DMS 273 (cell line): Measurements from ENCODE around the gene TAF3.

Experiments
- DNase-seq: peaks from one replicate; lab custom pipeline; 2025; ENCODE audit not compliant: unreplicated experiment; lab: John Stamatoyannopoulos, UW

Gene TAF3

GRCh38 chr10:7928536-7928935 lies 110.2 kb downstream of the TAF3 start:
- DNase-seq = no peak

GRCh38 chr10:7932301-7933036 lies 114.2 kb downstream of the TAF3 start:
- DNase-seq = no peak

GRCh38 chr10:7933262-7933661 lies 115.0 kb downstream of the TAF3 start:
- DNase-seq = no peak

GRCh38 chr10:7933757-7934156 lies 115.5 kb downstream of the TAF3 start:
- no peak for DNase-seq

- DNase-seq = no peak
Measured at GRCh38 chr10:7937315-7937945, 119.1 kb downstream of the TAF3 start.

GRCh38 chr10:7941576-7941975 lies 123.3 kb downstream of the TAF3 start:
- no peak for DNase-seq

- no peak for DNase-seq
Measured at GRCh38 chr10:7942316-7942715, 124.0 kb downstream of the TAF3 start.

GRCh38 chr10:7942859-7943258 lies 124.6 kb downstream of the TAF3 start:
- no peak for DNase-seq

- peak; percentile 37 for DNase-seq
Measured at GRCh38 chr10:7944215-7944480, 125.8 kb downstream of the TAF3 start.

- DNase-seq = no peak
Measured at GRCh38 chr10:7944537-7944936, 126.2 kb downstream of the TAF3 start.

- no peak for DNase-seq
Measured at GRCh38 chr10:7945034-7945433, 126.7 kb downstream of the TAF3 start.

- DNase-seq = no peak
Measured at GRCh38 chr10:7945469-7946187, 127.3 kb downstream of the TAF3 start.

GRCh38 chr10:7948371-7949000 lies 130.2 kb downstream of the TAF3 start:
- DNase-seq = no peak

- DNase-seq = no peak
Measured at GRCh38 chr10:7950981-7951847, 132.9 kb downstream of the TAF3 start.

- DNase-seq = no peak
Measured at GRCh38 chr10:7952266-7952665, 134.0 kb downstream of the TAF3 start.

GRCh38 chr10:7953447-7953846 lies 135.1 kb downstream of the TAF3 start:
- DNase-seq = no peak

GRCh38 chr10:7955446-7955845 lies 137.1 kb downstream of the TAF3 start:
- no peak for DNase-seq

GRCh38 chr10:7956508-7956907 lies 138.2 kb downstream of the TAF3 start:
- no peak for DNase-seq

GRCh38 chr10:7957591-7957990 lies 139.3 kb downstream of the TAF3 start:
- no peak for DNase-seq

GRCh38 chr10:7958442-7958841 lies 140.1 kb downstream of the TAF3 start:
- DNase-seq = no peak

- DNase-seq = no peak
Measured at GRCh38 chr10:7960108-7960507, 141.8 kb downstream of the TAF3 start.
